ENCODE measurements around the gene UQCRH. TPM values are rescaled to one million over a fixed set of nuclear protein-coding genes. Genes with fewer than 3 reads are reported as not detected.

The UQCRH gene
- total RNA-seq, 2 experiments from 2014 or later = 455 to 457 TPM

- Mint-ChIP-seq H3K36me3 (peaks cover 41% of the 10 kb centered on the region), H3K9me3 (peaks cover 1% of the 10 kb centered on the region), H3K4me1 (peaks cover 21% of the 10 kb centered on the region), H3K27ac (peak overlapping the region; percentile 87), H3K4me3 (no peak overlapping the region), H3K27me3 (no peaks in the 10 kb centered on the region)
- peak; percentile 67 for DNase-seq
Observed at GRCh38 chr1:46285730-46286477, 17.6 kb upstream of the UQCRH start.

GRCh38 chr1:46288485-46289133, 14.9 kb upstream of the UQCRH start:
- Mint-ChIP-seq H3K27ac (peak overlapping the region; percentile 66), H3K36me3 (peaks cover 30% of the 10 kb centered on the region), H3K4me3 (no peak overlapping the region), H3K4me1 (peaks cover 21% of the 10 kb centered on the region), H3K9me3 (peaks cover 1% of the 10 kb centered on the region), H3K27me3 (no peaks in the 10 kb centered on the region)
- DNase-seq = no peak

GRCh38 chr1:46289134-46289494, 14.4 kb upstream of the UQCRH start:
- peak overlapping the region; percentile 66 for H3K27ac Mint-ChIP-seq
- H3K27me3 Mint-ChIP-seq = no peaks in the 10 kb centered on the region
- H3K9me3 Mint-ChIP-seq = peaks cover 1% of the 10 kb centered on the region
- H3K4me1 Mint-ChIP-seq = peaks cover 21% of the 10 kb centered on the region
- DNase-seq = no peak
- H3K36me3 Mint-ChIP-seq = peaks cover 28% of the 10 kb centered on the region
- H3K4me3 Mint-ChIP-seq = no peak overlapping the region

- peaks cover 1% of the 10 kb centered on the region for H3K9me3 Mint-ChIP-seq
- H3K4me1 Mint-ChIP-seq = peaks cover 20% of the 10 kb centered on the region
- H3K4me3 Mint-ChIP-seq = no peak overlapping the region
- H3K27ac Mint-ChIP-seq = no peak overlapping the region
- peaks cover 25% of the 10 kb centered on the region for H3K36me3 Mint-ChIP-seq
- no peak for DNase-seq
- no peaks in the 10 kb centered on the region for H3K27me3 Mint-ChIP-seq
Observed at GRCh38 chr1:46289976-46290375, 13.5 kb upstream of the UQCRH start.

GRCh38 chr1:46295306-46295705, 8.2 kb upstream of the UQCRH start:
- no peaks in the 10 kb centered on the region for H3K27me3 Mint-ChIP-seq
- no peaks in the 10 kb centered on the region for H3K9me3 Mint-ChIP-seq
- H3K36me3 Mint-ChIP-seq = peaks cover 16% of the 10 kb centered on the region
- no peak overlapping the region for H3K27ac Mint-ChIP-seq
- H3K4me3 Mint-ChIP-seq = no peak overlapping the region
- peaks cover 4% of the 10 kb centered on the region for H3K4me1 Mint-ChIP-seq
- no peak for DNase-seq

GRCh38 chr1:46298387-46298786, 5.1 kb upstream of the UQCRH start:
- H3K4me3 Mint-ChIP-seq = no peak overlapping the region
- no peaks in the 10 kb centered on the region for H3K9me3 Mint-ChIP-seq
- no peak for DNase-seq
- no peaks in the 10 kb centered on the region for H3K27me3 Mint-ChIP-seq
- H3K27ac Mint-ChIP-seq = no peak overlapping the region
- peaks cover 20% of the 10 kb centered on the region for H3K36me3 Mint-ChIP-seq
- H3K4me1 Mint-ChIP-seq = peaks cover 16% of the 10 kb centered on the region

GRCh38 chr1:46300673-46301405, 2.7 kb upstream of the UQCRH start:
- Mint-ChIP-seq H3K27me3 (no peaks in the 10 kb centered on the region), H3K36me3 (peaks cover 29% of the 10 kb centered on the region), H3K27ac (peak overlapping the region; percentile 98), H3K9me3 (no peaks in the 10 kb centered on the region), H3K4me1 (peaks cover 21% of the 10 kb centered on the region), H3K4me3 (peak overlapping the region; percentile 99)
- no peak for DNase-seq

- Mint-ChIP-seq H3K4me3 (peak overlapping the region; percentile 99), H3K9me3 (no peaks in the 10 kb centered on the region), H3K27me3 (no peaks in the 10 kb centered on the region), H3K27ac (peak overlapping the region; percentile 98), H3K4me1 (peaks cover 24% of the 10 kb centered on the region), H3K36me3 (peaks cover 30% of the 10 kb centered on the region)
- no peak for DNase-seq
Observed at GRCh38 chr1:46301406-46301807, 2.1 kb upstream of the UQCRH start.

GRCh38 chr1:46301808-46302640, 1.5 kb upstream of the UQCRH start:
- DNase-seq = peak; percentile 73
- no peaks in the 10 kb centered on the region for H3K9me3 Mint-ChIP-seq
- peak overlapping the region; percentile 98 for H3K27ac Mint-ChIP-seq
- peak overlapping the region; percentile 99 for H3K4me3 Mint-ChIP-seq
- H3K36me3 Mint-ChIP-seq = peaks cover 26% of the 10 kb centered on the region
- no peaks in the 10 kb centered on the region for H3K27me3 Mint-ChIP-seq
- H3K4me1 Mint-ChIP-seq = peaks cover 27% of the 10 kb centered on the region

GRCh38 chr1:46302641-46303037, 859 bp upstream of the UQCRH start:
- Mint-ChIP-seq H3K36me3 (peaks cover 22% of the 10 kb centered on the region), H3K4me1 (peaks cover 32% of the 10 kb centered on the region), H3K27ac (peak overlapping the region; percentile 98), H3K9me3 (no peaks in the 10 kb centered on the region), H3K27me3 (no peaks in the 10 kb centered on the region), H3K4me3 (peak overlapping the region; percentile 99)
- DNase-seq = peak; percentile 48

- DNase-seq = no peak
- no peaks in the 10 kb centered on the region for H3K9me3 Mint-ChIP-seq
- peaks cover 22% of the 10 kb centered on the region for H3K36me3 Mint-ChIP-seq
- H3K4me3 Mint-ChIP-seq = peak overlapping the region; percentile 99
- peak overlapping the region; percentile 98 for H3K27ac Mint-ChIP-seq
- H3K27me3 Mint-ChIP-seq = no peaks in the 10 kb centered on the region
- H3K4me1 Mint-ChIP-seq = peaks cover 37% of the 10 kb centered on the region
Observed at GRCh38 chr1:46303872-46304326, 401 bp downstream of the UQCRH start.

GRCh38 chr1:46306159-46306530, 2.6 kb downstream of the UQCRH start:
- no peak for DNase-seq
- H3K9me3 Mint-ChIP-seq = no peaks in the 10 kb centered on the region
- H3K4me3 Mint-ChIP-seq = peak overlapping the region; percentile 43
- H3K36me3 Mint-ChIP-seq = peaks cover 28% of the 10 kb centered on the region
- H3K27me3 Mint-ChIP-seq = no peaks in the 10 kb centered on the region
- peaks cover 25% of the 10 kb centered on the region for H3K4me1 Mint-ChIP-seq
- no peak overlapping the region for H3K27ac Mint-ChIP-seq

GRCh38 chr1:46309401-46310159, 6.1 kb downstream of the UQCRH start:
- DNase-seq = no peak
- H3K36me3 Mint-ChIP-seq = peaks cover 34% of the 10 kb centered on the region
- H3K27ac Mint-ChIP-seq = no peak overlapping the region
- no peaks in the 10 kb centered on the region for H3K27me3 Mint-ChIP-seq
- H3K4me3 Mint-ChIP-seq = no peak overlapping the region
- peaks cover 19% of the 10 kb centered on the region for H3K4me1 Mint-ChIP-seq
- no peaks in the 10 kb centered on the region for H3K9me3 Mint-ChIP-seq

- Mint-ChIP-seq H3K4me1 (peaks cover 16% of the 10 kb centered on the region), H3K27ac (no peak overlapping the region), H3K36me3 (peaks cover 35% of the 10 kb centered on the region), H3K27me3 (no peaks in the 10 kb centered on the region), H3K9me3 (no peaks in the 10 kb centered on the region), H3K4me3 (no peak overlapping the region)
- no peak for DNase-seq
Observed at GRCh38 chr1:46310321-46310720, 6.8 kb downstream of the UQCRH start.
